SJSA1 (cell line): ENCODE measurements around the gene METTL1. TPM values are rescaled to one million over a fixed set of nuclear protein-coding genes. Genes with fewer than 3 reads are reported as not detected.
"Not testable (repeated sequence)": the region's sequence is repeated elsewhere in the genome, so short reads cannot be mapped to it uniquely, and the experiment has no call there.

Experiments
- DNase-seq, 2 experiments: peaks; one replicate each; pipeline ENCODE4 v3.0.0-alpha.2; 2015 to 2020; ENCODE audit warnings: low spot score in 2 of 2, low read depth in 1 of 2
- H3K27ac ChIP-seq: fragments of 250-450 bp; sonication (Bioruptor Pico); 2 replicates; pipeline ENCODE4 v1.5.1; 2020; ENCODE audit warnings: mild to moderate bottlenecking, moderate library complexity
- H3K27me3 ChIP-seq: fragments of 250-450 bp; sonication (Bioruptor Pico); replicated peaks from 2 replicates; pipeline ENCODE4 v1.5.1; 2020; ENCODE audit warnings: mild to moderate bottlenecking, moderate library complexity
- H3K36me3 ChIP-seq: fragments of 250-450 bp; sonication (Bioruptor Pico); 2 replicates; pipeline ENCODE4 v1.5.1; 2020; ENCODE audit warnings: mild to moderate bottlenecking
- H3K4me1 ChIP-seq: fragments of 250-450 bp; sonication (Bioruptor Pico); replicated peaks from 2 replicates; pipeline ENCODE4 v1.6.1; 2021; ENCODE audit warnings: mild to moderate bottlenecking
- H3K4me3 ChIP-seq: fragments of 250-450 bp; sonication (Bioruptor Pico); 2 replicates; pipeline ENCODE4 v1.5.1; 2020; ENCODE audit warnings: mild to moderate bottlenecking
- H3K9me3 ChIP-seq: fragments of 250-450 bp; sonication (Bioruptor Pico); replicated peaks from 2 replicates; pipeline ENCODE4 v1.5.1; 2020; ENCODE audit warnings: mild to moderate bottlenecking
- total RNA-seq: library from RNA; depleted of rRNA; stranded (reverse); fragments of >200 nt; shearing (Covaris generic); gene quantifications from 2 replicates; pipeline ENCODE4 v1.2.3, GENCODE V29; 2014; rRNA removed

The METTL1 gene
- 173 and 193 TPM in 2 replicates for total RNA-seq

DNA sequence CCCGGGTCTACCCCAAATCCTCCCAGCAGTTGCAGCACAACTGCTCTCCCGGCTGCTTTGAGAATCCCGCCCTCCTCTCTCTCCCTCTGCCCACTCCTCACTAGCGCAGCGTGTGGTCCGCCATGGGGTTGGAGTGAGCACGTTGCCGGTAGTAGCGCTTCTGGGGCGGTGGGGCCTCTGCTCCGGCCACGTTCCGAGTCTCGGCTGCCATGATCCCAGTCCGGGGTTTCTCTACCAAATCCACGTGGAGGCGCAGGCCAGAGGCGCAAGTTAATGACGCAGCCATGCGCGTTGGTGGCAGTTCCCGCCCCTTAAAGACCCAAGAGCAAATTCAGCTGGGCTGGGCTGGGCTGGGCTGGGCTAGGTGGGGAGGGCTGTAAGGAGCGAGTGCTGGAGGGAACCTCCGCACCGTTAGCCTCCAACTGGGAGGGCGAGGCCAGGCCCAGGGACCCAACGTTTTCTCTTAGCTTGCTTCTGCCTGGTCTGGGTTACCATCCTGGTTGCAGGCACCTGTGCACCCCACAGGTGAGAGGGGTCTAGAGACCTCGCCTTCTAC is at the start of gene METTL1:
Gene METTL1 (minus strand): TSS at position 233 of the 556 bp plus-strand sequence. CDS start 22 bp downstream, at position 211.
- peak within 1 kb of the TSS; percentile 57 for H3K4me3 ChIP-seq
- peaks cover 73% of the 10 kb centered on the region for H3K36me3 ChIP-seq
- peak within 1 kb of the TSS; percentile 83 for H3K27ac ChIP-seq
- no peaks in the 10 kb centered on the region for H3K9me3 ChIP-seq
- peaks cover 7% of the 10 kb centered on the region for H3K27me3 ChIP-seq
- peak in 1 of 2 experiments; percentile 100 for DNase-seq
- peaks cover 29% of the 10 kb centered on the region for H3K4me1 ChIP-seq

DNA sequence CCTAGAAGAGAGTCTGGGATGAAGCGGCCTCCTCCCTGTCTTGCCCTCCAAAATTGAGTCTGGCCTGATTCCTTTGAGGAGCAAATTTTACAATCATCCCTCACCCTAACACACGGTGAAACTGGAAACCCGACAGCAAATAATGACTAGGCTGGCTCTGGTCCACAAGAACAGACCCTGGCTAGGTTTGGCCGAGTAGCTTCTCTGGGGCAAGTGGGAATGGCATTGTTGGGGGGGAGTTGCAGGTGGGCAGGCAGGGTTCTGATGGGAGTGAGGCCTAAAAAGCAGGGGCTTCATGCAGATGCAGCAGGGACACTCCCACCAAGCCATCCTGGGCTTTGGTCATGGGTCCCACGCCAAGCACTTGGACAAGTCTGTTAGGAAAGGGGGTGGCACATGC is 49.1 kb upstream of the METTL1 start:
- peaks cover 89% of the 10 kb centered on the region for H3K36me3 ChIP-seq
- H3K9me3 ChIP-seq = not testable (repeated sequence)

DNA sequence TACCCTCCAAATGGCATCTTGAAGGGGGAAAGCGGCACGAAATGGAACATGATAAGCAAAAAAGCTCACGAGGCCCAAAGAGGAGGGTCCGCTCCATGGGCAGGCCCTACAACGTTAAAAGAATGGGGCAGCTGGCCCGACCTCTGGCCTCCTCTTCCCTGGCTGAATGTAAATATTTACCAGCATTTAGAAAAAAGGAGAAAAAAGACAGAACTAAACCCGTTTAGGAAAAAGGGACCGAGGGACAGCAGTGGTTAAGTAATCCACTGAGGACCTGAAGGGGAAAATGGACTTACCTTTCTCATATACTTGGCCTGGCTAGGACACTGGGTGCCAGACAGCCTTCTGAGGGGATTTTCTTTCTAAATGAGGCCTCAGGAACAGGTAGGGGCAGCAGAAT is 48.2 kb upstream of the METTL1 start:
- H3K4me1 ChIP-seq, H3K27me3 ChIP-seq, H3K9me3 ChIP-seq, H3K4me3 ChIP-seq, H3K27ac ChIP-seq: not testable (repeated sequence)
- H3K36me3 ChIP-seq = peaks cover 85% of the 10 kb centered on the region
- DNase-seq = peak; percentile 72 to 85

More for the DNA sequence above, 49.1 kb upstream of the METTL1 start:
- H3K27ac ChIP-seq, H3K4me3 ChIP-seq, H3K27me3 ChIP-seq, H3K4me1 ChIP-seq: not testable (repeated sequence)
- DNase-seq = peak in 1 of 2 experiments; percentile 77

DNA sequence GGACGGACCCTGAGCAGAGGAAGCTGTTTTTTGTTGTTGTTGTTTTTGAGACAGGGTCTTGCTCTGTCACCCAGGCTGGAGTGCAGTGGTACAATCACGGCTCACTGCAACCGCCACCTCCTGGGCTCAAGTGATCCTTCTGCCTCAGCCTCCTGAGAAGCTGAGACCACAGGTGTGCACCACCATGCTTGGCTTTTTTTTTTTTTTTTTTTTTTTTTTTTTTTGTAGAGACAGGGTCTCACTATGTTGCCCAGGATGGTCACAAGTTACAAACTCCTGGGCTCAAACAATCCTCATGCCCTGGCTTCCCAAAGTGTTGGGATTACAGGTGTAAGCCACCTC is 46.1 kb upstream of the METTL1 start:
- H3K4me3 ChIP-seq, H3K4me1 ChIP-seq, H3K27ac ChIP-seq, H3K27me3 ChIP-seq, H3K9me3 ChIP-seq: not testable (repeated sequence)
- peaks cover 70% of the 10 kb centered on the region for H3K36me3 ChIP-seq
- peak in 1 of 2 experiments; percentile 86 for DNase-seq

DNA sequence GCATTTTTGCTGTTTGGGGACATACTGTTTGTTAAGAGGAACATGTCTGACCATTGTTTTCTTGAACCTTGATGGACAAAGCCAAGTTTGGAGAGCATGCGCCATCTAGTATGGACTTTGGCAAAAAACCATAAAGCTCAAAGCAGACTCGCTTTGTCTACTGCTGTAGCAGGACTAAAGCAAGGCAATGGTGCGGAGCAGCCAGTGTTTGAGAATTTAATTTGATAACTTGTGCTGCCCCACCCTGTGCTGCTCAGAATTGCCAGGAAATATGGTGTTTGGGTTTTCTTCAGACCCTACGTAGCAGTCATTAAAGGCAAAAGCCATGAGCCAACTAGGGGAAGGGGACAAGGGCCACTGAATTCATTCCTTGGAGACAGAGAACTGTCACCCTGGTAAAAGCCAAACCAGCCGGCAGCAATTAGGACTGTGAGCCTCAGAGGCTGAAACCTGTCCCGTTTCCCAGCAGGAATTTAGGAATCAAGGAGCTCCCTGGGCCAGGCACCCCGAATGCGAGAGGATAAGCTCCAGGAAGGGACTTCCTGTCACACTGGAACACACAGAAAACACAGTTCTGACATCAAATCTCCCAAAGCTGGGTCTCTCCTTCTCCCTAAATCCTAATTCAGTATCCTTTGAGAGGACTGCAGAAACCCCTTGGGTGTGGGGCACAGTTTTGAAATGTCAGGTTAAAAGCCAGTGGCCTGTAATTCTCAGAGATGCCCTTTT is 45.5 kb upstream of the METTL1 start:
- Histone ChIP-seq H3K27me3 (no peaks in the 10 kb centered on the region), H3K36me3 (peaks cover 70% of the 10 kb centered on the region), H3K4me1 (peaks cover 6% of the 10 kb centered on the region), H3K9me3 (0 out of 2 replicates have a peak, but pooled peaks cover 3% of the 10 kb centered on the region), H3K4me3 (no peak overlapping the region), H3K27ac (no peak overlapping the region)
- DNase-seq = peak; percentile 77 to 84

DNA sequence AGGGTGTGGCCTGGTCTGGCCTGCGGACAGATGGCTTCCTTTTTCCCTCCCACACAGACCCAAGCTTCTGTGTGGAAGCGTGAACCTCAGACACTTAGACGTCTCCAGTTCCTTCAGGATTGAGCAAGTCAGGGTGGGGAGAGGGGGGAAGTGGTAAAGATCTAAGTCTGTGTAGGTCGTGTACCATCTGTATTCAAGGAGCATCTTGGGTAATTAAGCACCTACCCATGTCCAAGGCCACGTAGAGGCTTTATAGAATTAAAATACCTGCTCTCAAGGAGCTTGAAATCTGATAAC is 44.9 kb upstream of the METTL1 start:
- Histone ChIP-seq H3K9me3 (0 out of 2 replicates have a peak, but pooled peaks cover 3% of the 10 kb centered on the region), H3K27ac (no peak overlapping the region), H3K27me3 (no peaks in the 10 kb centered on the region), H3K4me1 (peaks cover 6% of the 10 kb centered on the region), H3K4me3 (no peak overlapping the region), H3K36me3 (peaks cover 65% of the 10 kb centered on the region)
- peak; percentile 71 to 86 for DNase-seq

DNA sequence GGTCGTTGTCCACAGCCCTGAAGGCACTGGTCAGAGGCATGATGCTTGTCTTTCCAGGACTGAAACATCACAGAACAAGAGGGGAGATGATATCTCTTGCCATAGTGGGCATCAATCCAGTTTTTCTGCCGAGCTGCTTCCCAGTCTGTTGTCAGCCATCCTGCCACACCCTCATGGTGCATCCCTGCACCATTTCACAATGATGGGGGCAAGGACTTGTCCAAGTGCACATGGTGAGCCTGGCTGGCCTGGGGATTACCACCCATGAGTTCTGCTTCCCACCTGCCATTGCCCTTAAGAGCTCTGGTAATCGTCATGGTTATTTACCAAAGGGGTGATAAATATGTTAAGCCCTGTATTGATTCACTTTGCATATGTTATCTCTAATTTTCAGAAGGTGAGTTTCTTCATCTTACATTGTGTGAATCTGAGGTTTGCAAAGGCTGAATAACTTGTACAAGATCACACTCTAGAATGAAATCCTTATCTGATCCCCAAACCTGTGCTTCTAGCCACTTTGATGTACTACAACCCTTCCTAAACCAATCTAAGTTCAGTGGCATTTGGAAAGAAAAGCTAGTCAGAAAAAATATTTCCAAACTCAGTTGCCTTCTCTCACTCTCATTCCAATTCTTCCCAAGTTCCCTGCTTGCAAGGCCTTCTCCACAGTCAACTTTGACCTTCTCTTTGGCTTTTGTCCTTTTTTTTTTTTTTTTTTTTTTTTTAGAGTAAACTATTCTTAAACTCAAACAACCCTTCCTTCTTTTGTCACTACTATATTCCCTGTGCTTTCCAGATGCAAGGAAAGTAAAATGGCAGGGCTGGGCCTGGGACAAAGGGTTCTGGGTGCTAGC is 44.3 kb upstream of the METTL1 start:
- no peak overlapping the region for H3K27ac ChIP-seq
- H3K4me3 ChIP-seq = no peak overlapping the region
- peaks cover 6% of the 10 kb centered on the region for H3K4me1 ChIP-seq
- H3K36me3 ChIP-seq = peaks cover 67% of the 10 kb centered on the region
- peak in 1 of 2 experiments; percentile 74 for DNase-seq
- H3K27me3 ChIP-seq = no peaks in the 10 kb centered on the region
- 0 out of 2 replicates have a peak, but pooled peaks cover 3% of the 10 kb centered on the region for H3K9me3 ChIP-seq

DNA sequence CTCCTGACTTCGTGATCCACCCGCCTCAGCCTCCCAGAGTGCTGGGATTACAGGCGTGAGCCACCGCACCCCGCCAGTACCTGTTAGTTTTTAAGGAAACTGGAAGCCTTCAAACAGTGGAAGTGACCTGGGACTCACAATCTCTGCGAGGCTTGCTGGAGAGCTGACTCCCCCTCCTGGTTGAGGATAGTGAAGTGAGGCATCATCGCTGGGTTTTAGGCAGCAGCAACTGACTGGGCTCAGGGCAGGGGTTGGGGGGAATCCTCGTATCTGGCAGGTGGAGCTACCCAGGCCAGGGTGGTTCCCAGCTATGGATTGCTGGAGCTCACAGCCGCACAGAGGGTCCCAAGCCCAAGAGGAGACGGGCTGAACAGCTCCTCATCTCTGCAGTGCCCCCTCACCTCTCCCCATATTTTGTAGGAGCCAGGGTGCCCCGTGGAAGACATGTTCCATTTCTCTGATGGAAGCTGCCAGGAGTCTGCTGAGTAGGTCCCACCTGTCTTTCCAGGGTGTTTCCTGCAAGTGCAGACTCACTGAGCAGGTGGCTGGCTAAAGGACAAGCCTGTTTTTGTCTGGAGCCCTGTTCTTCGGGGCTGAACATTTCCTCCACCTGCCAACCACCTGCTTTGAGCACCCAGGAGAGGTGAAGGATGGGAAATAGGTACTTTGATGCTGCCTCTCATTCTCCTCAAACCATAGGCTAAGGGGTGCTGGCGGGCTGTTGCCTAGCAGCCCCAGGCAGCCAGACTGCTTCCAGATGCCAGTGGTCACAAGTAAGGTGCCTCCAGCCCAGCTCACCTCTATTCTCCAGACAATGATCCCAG is 43.5 kb upstream of the METTL1 start:
- DNase-seq = peak in 1 of 2 experiments; percentile 77
- H3K9me3 ChIP-seq = 0 out of 2 replicates have a peak, but pooled peaks cover 3% of the 10 kb centered on the region
- H3K4me3 ChIP-seq = no peak overlapping the region
- peaks cover 67% of the 10 kb centered on the region for H3K36me3 ChIP-seq
- no peaks in the 10 kb centered on the region for H3K27me3 ChIP-seq
- no peak overlapping the region for H3K27ac ChIP-seq
- H3K4me1 ChIP-seq = peaks cover 6% of the 10 kb centered on the region

DNA sequence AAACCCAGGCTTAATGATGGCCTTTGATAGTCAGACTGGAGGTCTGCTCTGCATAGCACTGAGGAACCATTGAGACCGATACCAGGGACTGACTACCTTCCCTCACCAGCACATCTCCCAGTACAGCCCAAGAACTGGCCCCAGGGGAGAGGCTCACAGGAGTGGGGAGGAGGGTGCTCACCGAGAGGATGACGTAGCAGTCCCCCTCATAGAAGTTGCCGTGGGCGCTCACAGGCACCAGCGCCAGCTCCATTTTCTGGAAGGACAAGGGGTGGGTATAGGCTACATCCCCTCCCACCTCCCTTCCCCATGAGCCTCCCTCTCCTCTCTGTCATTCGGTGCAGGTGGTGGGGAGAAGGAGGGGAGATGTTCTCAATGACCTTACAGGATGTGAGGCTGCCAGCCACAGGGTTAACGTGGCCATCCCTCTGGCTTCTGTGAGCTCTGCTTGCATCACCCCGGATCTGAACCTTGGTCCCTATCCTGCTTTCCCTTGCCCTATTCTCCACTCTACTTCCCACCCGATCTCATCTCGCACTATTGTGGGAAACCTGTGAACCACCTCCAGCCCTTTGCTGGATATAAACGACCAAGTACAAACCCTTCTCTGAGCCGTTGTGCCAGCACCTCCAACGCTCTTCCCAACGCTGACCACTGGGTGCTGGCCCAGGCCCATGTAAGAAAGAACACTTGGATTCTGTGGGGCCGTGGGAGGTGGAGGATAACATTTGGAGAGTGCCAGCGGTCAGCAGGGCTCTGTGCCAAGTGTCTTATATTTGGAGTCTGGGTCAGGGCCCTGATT is 42.3 kb upstream of the METTL1 start:
- Histone ChIP-seq H3K4me1 (peaks cover 6% of the 10 kb centered on the region), H3K36me3 (peaks cover 67% of the 10 kb centered on the region), H3K27me3 (no peaks in the 10 kb centered on the region), H3K4me3 (no peak overlapping the region), H3K27ac (no peak overlapping the region), H3K9me3 (0 out of 2 replicates have a peak, but pooled peaks cover 6% of the 10 kb centered on the region)
- peak in 1 of 2 experiments; percentile 76 for DNase-seq

DNA sequence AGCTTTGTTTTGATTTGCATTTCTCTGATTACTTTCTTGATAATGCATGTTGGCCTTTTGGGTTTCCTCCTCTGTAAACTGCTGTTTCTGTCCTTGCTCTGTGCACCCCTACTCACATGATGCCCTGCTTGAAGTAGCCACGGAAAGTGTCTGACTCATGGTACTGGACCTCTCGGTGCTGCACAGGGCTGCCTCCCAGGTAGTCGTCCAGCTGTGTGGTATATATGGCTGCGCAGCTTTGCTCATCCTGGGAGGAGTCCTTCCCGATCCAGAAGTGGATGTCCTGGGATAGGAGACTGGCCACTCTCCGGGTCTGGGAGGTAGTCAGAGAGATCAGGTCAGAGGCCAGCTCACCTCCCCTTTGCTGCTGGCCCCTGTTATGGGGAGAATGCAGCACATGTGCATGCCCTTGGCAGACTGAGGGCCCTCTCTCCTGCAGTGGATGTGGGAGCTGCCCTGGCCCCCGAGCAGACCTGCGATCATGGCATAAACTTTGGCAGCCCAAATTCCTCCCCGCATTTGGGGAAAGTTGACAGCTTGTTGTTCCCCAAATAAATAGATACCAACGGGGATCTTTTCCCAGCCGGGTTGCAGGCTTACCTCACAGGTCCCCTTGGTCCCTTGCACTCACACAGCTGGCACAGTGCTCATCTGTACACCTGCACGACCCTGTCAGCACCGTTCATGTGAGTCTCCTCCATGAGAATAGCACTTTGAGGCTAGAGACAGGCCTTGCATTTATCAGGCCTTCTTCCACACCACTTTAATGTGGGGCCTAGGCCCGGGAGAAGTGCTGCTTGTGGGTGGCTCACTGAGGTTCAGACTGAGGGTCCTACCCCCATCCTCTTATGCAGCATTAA is 41.4 kb upstream of the METTL1 start:
- H3K4me3 ChIP-seq = no peak overlapping the region
- H3K4me1 ChIP-seq = peaks cover 6% of the 10 kb centered on the region
- DNase-seq = peak in 1 of 2 experiments; percentile 77
- H3K27me3 ChIP-seq = no peaks in the 10 kb centered on the region
- H3K27ac ChIP-seq = no peak overlapping the region
- 0 out of 2 replicates have a peak, but pooled peaks cover 6% of the 10 kb centered on the region for H3K9me3 ChIP-seq
- H3K36me3 ChIP-seq = peaks cover 66% of the 10 kb centered on the region

DNA sequence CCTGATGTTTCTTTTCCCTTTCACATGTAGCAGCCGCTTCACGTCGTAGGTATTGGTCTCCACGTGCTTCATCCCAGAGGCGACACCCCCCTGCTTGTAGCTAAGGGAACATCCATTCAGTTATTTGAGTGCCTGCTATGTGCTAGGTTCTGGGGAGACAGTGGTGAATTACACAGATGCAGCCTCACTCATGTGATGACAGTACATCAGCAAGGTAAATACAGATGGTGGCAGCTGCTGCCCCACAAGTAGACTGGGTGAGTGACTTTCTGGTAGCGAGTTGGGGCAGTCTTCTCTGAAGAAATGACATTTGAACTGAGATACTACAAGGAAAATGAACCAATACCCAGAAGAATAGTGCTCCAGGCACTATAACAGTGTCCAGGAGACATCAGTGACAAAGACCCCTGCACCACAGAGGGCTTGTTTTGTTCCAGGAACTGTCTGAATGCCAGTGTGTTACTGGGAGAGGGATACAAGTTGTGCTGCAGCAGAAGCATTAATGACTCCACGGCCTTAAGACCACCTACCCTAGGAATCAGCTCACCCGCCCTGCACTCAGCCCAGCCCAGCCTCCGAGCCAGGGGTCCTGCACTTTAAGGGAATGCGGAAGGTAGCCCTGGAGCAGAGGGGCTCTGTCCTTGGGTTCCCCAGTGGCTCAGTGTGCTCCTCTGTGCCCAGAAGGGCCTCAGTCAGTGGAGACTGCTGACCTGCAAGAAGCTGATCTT is 39.3 kb upstream of the METTL1 start:
- no peaks in the 10 kb centered on the region for H3K27me3 ChIP-seq
- peaks cover 72% of the 10 kb centered on the region for H3K36me3 ChIP-seq
- no peak overlapping the region for H3K27ac ChIP-seq
- no peak overlapping the region for H3K4me3 ChIP-seq
- peaks cover 6% of the 10 kb centered on the region for H3K4me1 ChIP-seq
- DNase-seq = peak in 1 of 2 experiments; percentile 75
- H3K9me3 ChIP-seq = 0 out of 2 replicates have a peak, but pooled peaks cover 3% of the 10 kb centered on the region
